GM23338 (cell line): ENCODE results near the gene VPS50. TPM values are rescaled to one million over a fixed set of nuclear protein-coding genes. Genes with fewer than 3 reads are reported as not detected.

ENCODE experiments used
- ATAC-seq: fragments of 200-7000 bp; cut with Tn5 transposase; 3 replicates; pipeline ENCODE4 v1.9.1; 2020
- DNase-seq: peaks from one replicate; pipeline ENCODE4 v3.0.0-alpha.2; 2015; ENCODE audit warnings: low spot score
- H2AFZ ChIP-seq: fragments of 200-600 bp; sonication (generic); 2 replicates; pipeline ENCODE4 v1.8.0; 2016; ENCODE audit warnings: antibody characterized with exemption, mild to moderate bottlenecking, moderate library complexity
- H3F3A ChIP-seq: fragments of 200-600 bp; sonication (generic); replicated peaks from 2 replicates; pipeline ENCODE4 v1.8.0; 2017; ENCODE audit warnings: antibody characterized with exemption, mixed run types, low read depth
- H3K27ac ChIP-seq: fragments of 200-600 bp; sonication (generic); 2 replicates; pipeline ENCODE4 v1.6.1; 2016; ENCODE audit warnings: low read depth
- H3K27me3 ChIP-seq: fragments of 200-600 bp; sonication (generic); 2 replicates; pipeline ENCODE4 v1.8.0; 2016; ENCODE audit warnings: mild to moderate bottlenecking, mixed run types, moderate library complexity; ENCODE audit not compliant: insufficient read depth
- H3K36me3 ChIP-seq: fragments of 200-600 bp; sonication (generic); 2 replicates; pipeline ENCODE4 v1.8.0; 2016; ENCODE audit warnings: mild to moderate bottlenecking; ENCODE audit not compliant: insufficient read depth
- H3K4me1 ChIP-seq: fragments of 200-600 bp; sonication (generic); 2 replicates; pipeline ENCODE4 v1.8.0; 2016; ENCODE audit warnings: mild to moderate bottlenecking, moderate library complexity; ENCODE audit not compliant: insufficient read depth
- H3K4me2 ChIP-seq: fragments of 200-600 bp; sonication (generic); 2 replicates; pipeline ENCODE4 v1.7.1; 2017; ENCODE audit warnings: mixed run types
- H3K4me3 ChIP-seq: fragments of 200-600 bp; sonication (generic); 2 replicates; pipeline ENCODE4 v1.6.1; 2016; ENCODE audit warnings: mixed run types
- H3K79me2 ChIP-seq: fragments of 200-600 bp; sonication (generic); replicated peaks from 2 replicates; pipeline ENCODE4 v1.8.0; 2017; ENCODE audit warnings: mild to moderate bottlenecking; ENCODE audit not compliant: insufficient read depth
- H3K9me2 ChIP-seq: fragments of 200-600 bp; sonication (generic); 2 replicates; pipeline ENCODE4 v1.8.0; 2017; ENCODE audit not compliant: insufficient read depth
- H4K20me1 ChIP-seq: fragments of 200-600 bp; sonication (generic); replicated peaks from 2 replicates; pipeline ENCODE4 v1.8.0; 2017; ENCODE audit warnings: mild to moderate bottlenecking; ENCODE audit not compliant: insufficient read depth
- H3K27ac Mint-ChIP-seq: 2 replicates; pipeline ENCODE4 v1.8.0; 2020; ENCODE audit warnings: inconsistent platforms, mild to moderate bottlenecking, moderate library complexity, mixed read lengths
- H3K27me3 Mint-ChIP-seq: 3 replicates; pipeline ENCODE4 v1.8.0; 2022; ENCODE audit warnings: low read depth, mild to moderate bottlenecking, moderate library complexity, mixed read lengths, inconsistent platforms; ENCODE audit not compliant: insufficient read depth, poor library complexity
- H3K36me3 Mint-ChIP-seq: 3 replicates; pipeline ENCODE4 v1.8.0; 2021; ENCODE audit warnings: low read depth, mild to moderate bottlenecking, inconsistent platforms, moderate library complexity, mixed read lengths
- H3K4me1 Mint-ChIP-seq: 3 replicates; pipeline ENCODE4 v1.8.0; 2020; ENCODE audit warnings: mild to moderate bottlenecking, inconsistent platforms, mixed read lengths
- H3K4me3 Mint-ChIP-seq: 3 replicates; pipeline ENCODE4 v1.8.0; 2021; ENCODE audit warnings: moderate library complexity, mild to moderate bottlenecking, inconsistent platforms, mixed read lengths
- H3K9me3 Mint-ChIP-seq: 3 replicates; pipeline ENCODE4 v1.8.0; 2020; ENCODE audit warnings: moderate library complexity, mild to moderate bottlenecking, inconsistent platforms, mixed read lengths
- CREB1 ChIP-seq: fragments of 250-450 bp; sonication (Bioruptor Pico); IDR thresholded peaks from 2 replicates; pipeline ENCODE4 v1.5.0; 2020; ENCODE audit warnings: low read depth, mild to moderate bottlenecking, moderate library complexity
- JUNB ChIP-seq: IDR thresholded peaks from one replicate; pipeline ENCODE4 v1.6.1; 2016; ENCODE audit warnings: antibody characterized with exemption; ENCODE audit not compliant: unreplicated experiment
- POLR2AphosphoS5 ChIP-seq: IDR thresholded peaks from 2 replicates; pipeline ENCODE4 v1.6.1; 2016; ENCODE audit warnings: antibody characterized with exemption, low read depth
- REST ChIP-seq: IDR thresholded peaks from one replicate; pipeline ENCODE4 v1.6.1; 2018; ENCODE audit warnings: antibody characterized with exemption; ENCODE audit not compliant: unreplicated experiment
- STAT1 ChIP-seq: IDR thresholded peaks from one replicate; pipeline ENCODE4 v1.6.1; 2016; ENCODE audit warnings: antibody characterized with exemption; ENCODE audit not compliant: unreplicated experiment
- ZNF331 ChIP-seq: fragments of 250-450 bp; sonication (Bioruptor Pico); IDR thresholded peaks from 2 replicates; pipeline ENCODE4 v1.5.0; 2020; ENCODE audit warnings: low read depth, mild to moderate bottlenecking, moderate library complexity
- ZNF462 ChIP-seq: fragments of 250-450 bp; sonication (Bioruptor Pico); IDR thresholded peaks from 2 replicates; pipeline ENCODE4 v1.5.0; 2020; ENCODE audit warnings: mild to moderate bottlenecking, moderate library complexity
- polyA plus RNA-seq: library from polyadenylated mRNA; unstranded; fragments of >200 nt; fragmentation: Nextera tagmentation; extraction: Ambion mirVana; gene quantifications from 2 replicates; pipeline ENCODE4 v1.2.1, GENCODE V29; 2016
- total RNA-seq: library from RNA; depleted of rRNA; stranded (reverse); fragments of >200 nt; shearing (Covaris generic); gene quantifications from 2 replicates; pipeline ENCODE4 v1.2.3, GENCODE V29; 2014
- TF ChIP-seq, protein P1 (sequence below), 2 experiments: fragments of 200-600 bp in 1 of 2; sonication (generic) in 1 of 2; conservative IDR thresholded peaks; 2 replicates each; pipeline versions ENCODE4 v1.5.1 to v1.6.1; 2016 to 2017; ENCODE audit warnings: antibody characterized with exemption in 2 of 2, low read depth in 2 of 2, mild to moderate bottlenecking in 2 of 2, moderate library complexity in 1 of 2

Gene VPS50
- total and polyA plus RNA-seq, 2 experiments from 2014 or later, result 4.3 to 12.3 TPM

DNA sequence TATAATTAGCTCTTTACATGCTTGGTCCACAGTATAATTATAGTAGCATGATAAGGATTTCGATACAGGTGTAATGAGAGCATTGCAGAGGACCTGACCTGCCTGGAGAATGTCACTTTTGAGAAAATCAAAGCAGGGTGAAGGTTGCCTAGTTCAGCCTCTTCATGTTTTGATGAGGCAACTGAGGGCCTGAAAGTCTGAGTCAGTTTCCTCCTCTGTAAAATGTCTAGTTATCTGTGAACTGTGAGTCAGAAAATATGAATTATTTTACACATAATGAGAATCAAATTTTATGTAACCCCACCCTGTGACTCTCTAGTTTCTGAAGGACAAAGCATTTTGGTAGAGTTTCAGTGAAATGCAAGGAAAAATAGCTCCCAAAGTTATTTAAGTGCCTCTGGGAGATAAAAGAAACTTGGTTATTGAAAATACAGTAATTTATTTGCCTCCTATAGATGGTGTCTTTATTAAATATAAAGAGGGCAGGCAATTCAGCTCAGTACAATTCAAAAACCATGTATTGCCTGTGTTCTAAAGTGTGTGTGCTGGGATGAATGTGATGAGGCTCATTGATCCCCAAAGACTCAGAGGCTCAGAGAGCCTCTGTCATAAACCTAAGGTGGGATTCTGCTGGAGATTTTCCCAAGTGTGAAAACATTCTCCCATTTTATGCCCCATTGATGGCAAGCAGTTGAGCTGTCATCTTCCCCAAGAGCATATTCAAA, 46.7 kb upstream of the VPS50 start:
- H3K4me1 ChIP-seq, result no peaks in the 10 kb centered on the region
- Mint-ChIP-seq H3K9me3 (no peaks in the 10 kb centered on the region), H3K27ac (no peak overlapping the region), H3K36me3 (no peaks in the 10 kb centered on the region), H3K27me3 (no peaks in the 10 kb centered on the region), H3K4me1 (no peaks in the 10 kb centered on the region), H3K4me3 (no peak overlapping the region)
- no peak overlapping the region for H3K4me3 ChIP-seq
- H3K79me2 ChIP-seq, result no peaks in the 10 kb centered on the region
- H3F3A ChIP-seq, result no peaks in the 10 kb centered on the region
- H4K20me1 ChIP-seq, result no peaks in the 10 kb centered on the region
- no peaks in the 10 kb centered on the region for H3K36me3 ChIP-seq
- DNase-seq (no peak), ATAC-seq (no peak)
- H2AFZ ChIP-seq, result no peak overlapping the region
- no peak overlapping the region for H3K27ac ChIP-seq
- H3K27me3 ChIP-seq, result no peaks in the 10 kb centered on the region
- no peak overlapping the region for H3K4me2 ChIP-seq
- TF ChIP-seq ZNF462 (CRISPR knock-in tag), result no peak
- H3K9me2 ChIP-seq, result no peaks in the 10 kb centered on the region; the same call in 1 of the 2 replicates

DNA sequence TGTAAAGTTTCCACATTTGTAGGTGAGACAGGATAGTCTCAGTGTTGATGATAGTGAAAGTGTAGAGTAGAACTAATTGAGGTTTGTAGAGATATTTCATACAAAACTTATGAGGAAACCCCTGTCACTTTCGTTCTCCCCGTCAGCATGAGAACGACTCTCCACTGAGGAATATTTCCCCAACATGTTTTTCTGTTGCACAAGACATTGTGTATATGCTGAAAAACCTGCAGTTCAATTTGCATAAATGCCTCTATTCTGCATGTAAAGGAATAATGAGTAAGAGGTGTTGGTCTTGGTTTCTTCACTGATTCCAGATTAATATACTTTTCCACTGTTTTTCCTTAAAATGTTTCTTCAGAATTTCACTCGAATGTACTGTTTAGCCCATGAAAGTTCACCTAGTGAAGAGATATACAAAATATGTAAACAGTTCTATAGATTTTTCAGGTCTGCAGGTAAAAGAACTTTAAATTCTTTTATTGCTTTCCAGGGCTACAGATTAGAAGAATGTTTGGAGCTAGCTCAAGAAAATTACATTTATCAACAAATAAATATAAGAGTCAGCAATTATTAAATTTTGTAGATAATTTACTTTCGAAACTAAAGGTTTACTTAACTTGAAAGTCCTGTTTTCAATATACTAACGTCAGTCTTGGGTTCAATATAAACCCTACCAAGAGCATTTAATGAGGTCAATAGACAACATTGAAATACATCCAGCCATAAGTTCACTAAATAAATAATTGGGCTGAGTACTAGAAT, 43.1 kb upstream of the VPS50 start:
- no peaks in the 10 kb centered on the region for H4K20me1 ChIP-seq
- no peaks in the 10 kb centered on the region for H3K36me3 ChIP-seq
- no peaks in the 10 kb centered on the region for H3K4me1 ChIP-seq
- DNase-seq (no peak), ATAC-seq (no peak)
- H3K4me3 ChIP-seq, result no peak overlapping the region
- no peak overlapping the region for H3K4me2 ChIP-seq
- no peaks in the 10 kb centered on the region; the same call in 1 of the 2 replicates for H3K9me2 ChIP-seq
- no peak overlapping the region for H3K27ac ChIP-seq
- no peaks in the 10 kb centered on the region for H3K79me2 ChIP-seq
- H3K4me1 Mint-ChIP-seq, result no peaks in the 10 kb centered on the region
- no peak overlapping the region for H2AFZ ChIP-seq
- H3K9me3 Mint-ChIP-seq, result no peaks in the 10 kb centered on the region
- no peaks in the 10 kb centered on the region for H3K27me3 ChIP-seq
- H3K27me3 Mint-ChIP-seq, result no peaks in the 10 kb centered on the region
- H3K27ac Mint-ChIP-seq, result no peak overlapping the region
- no peak overlapping the region for H3K4me3 Mint-ChIP-seq
- no peaks in the 10 kb centered on the region for H3F3A ChIP-seq
- H3K36me3 Mint-ChIP-seq, result no peaks in the 10 kb centered on the region
- TF ChIP-seq, protein P1, sequence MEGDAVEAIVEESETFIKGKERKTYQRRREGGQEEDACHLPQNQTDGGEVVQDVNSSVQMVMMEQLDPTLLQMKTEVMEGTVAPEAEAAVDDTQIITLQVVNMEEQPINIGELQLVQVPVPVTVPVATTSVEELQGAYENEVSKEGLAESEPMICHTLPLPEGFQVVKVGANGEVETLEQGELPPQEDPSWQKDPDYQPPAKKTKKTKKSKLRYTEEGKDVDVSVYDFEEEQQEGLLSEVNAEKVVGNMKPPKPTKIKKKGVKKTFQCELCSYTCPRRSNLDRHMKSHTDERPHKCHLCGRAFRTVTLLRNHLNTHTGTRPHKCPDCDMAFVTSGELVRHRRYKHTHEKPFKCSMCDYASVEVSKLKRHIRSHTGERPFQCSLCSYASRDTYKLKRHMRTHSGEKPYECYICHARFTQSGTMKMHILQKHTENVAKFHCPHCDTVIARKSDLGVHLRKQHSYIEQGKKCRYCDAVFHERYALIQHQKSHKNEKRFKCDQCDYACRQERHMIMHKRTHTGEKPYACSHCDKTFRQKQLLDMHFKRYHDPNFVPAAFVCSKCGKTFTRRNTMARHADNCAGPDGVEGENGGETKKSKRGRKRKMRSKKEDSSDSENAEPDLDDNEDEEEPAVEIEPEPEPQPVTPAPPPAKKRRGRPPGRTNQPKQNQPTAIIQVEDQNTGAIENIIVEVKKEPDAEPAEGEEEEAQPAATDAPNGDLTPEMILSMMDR (conservative IDR thresholded peaks at IDR 0.05; ENCODE audit: low read depth in 2 of 2), result no peak
- TF ChIP-seq ZNF331 (no peak), REST (no peak), STAT1 (no peak), POLR2AphosphoS5 (no peak), JUNB (no peak), CREB1 (CRISPR knock-in tag) (no peak)
